ENCODE measurements around the gene SPATA13.

Gene SPATA13

GRCh38 chr13:24142886-24143285, 17.6 kb upstream of the SPATA13 start:
- Mint-ChIP-seq H3K4me3 (no peak overlapping the region), H3K9me3 (no peaks in the 10 kb centered on the region), H3K27me3 (ENCODE audit: low read depth, poor library complexity) (peaks cover 11% of the 10 kb centered on the region), H3K4me1 (peaks cover 25% of the 10 kb centered on the region), H3K27ac (peak overlapping the region; percentile 6), H3K36me3 (ENCODE audit: low read depth) (no peaks in the 10 kb centered on the region)
- TF ChIP-seq CTCF (IDR thresholded peaks at IDR 0.05) = no peak
- no peak for DNase-seq

DNA sequence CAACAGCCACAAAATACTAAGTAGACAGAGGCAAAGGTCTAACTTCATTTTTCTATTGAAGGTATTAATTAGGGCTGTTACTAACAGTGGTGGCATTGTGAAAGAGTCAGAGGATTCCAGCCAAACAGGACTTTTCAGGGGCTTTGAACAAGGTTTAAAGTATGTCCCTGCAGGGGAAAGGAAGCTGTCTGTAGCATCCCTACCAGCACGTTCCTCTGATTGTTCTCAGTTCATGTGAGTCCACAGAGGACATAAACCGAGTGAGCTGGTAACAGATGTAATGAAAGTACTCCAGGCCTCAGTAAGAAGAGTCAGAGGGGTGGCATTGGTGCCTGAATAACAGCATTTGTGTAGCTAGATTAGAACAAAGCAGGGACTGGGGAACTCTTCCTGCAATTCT, 15.3 kb upstream of the SPATA13 start:
- no peaks in the 10 kb centered on the region for H3K9me3 Mint-ChIP-seq
- TF ChIP-seq CTCF (IDR thresholded peaks at IDR 0.05) = no peak
- H3K4me1 Mint-ChIP-seq = peaks cover 36% of the 10 kb centered on the region
- H3K27me3 Mint-ChIP-seq (ENCODE audit: low read depth, poor library complexity) = peaks cover 18% of the 10 kb centered on the region
- DNase-seq = no peak
- no peak overlapping the region for H3K27ac Mint-ChIP-seq
- no peak overlapping the region for H3K4me3 Mint-ChIP-seq
- no peaks in the 10 kb centered on the region for H3K36me3 Mint-ChIP-seq (ENCODE audit: low read depth)

- Mint-ChIP-seq H3K27ac (no peak overlapping the region), H3K27me3 (ENCODE audit: low read depth, poor library complexity) (peaks cover 18% of the 10 kb centered on the region), H3K36me3 (ENCODE audit: low read depth) (no peaks in the 10 kb centered on the region), H3K4me1 (peaks cover 36% of the 10 kb centered on the region), H3K9me3 (no peaks in the 10 kb centered on the region), H3K4me3 (no peak overlapping the region)
- no peak for DNase-seq
- no peak for TF ChIP-seq CTCF (IDR thresholded peaks at IDR 0.05)
These were observed 14.8 kb upstream of the SPATA13 start for GRCh38 chr13:24145674-24146073.

GRCh38 chr13:24146961-24147569, 13.5 kb upstream of the SPATA13 start:
- Mint-ChIP-seq H3K9me3 (no peaks in the 10 kb centered on the region), H3K27ac (peak overlapping the region; percentile 14), H3K4me1 (peaks cover 26% of the 10 kb centered on the region), H3K36me3 (ENCODE audit: low read depth) (no peaks in the 10 kb centered on the region), H3K4me3 (no peak overlapping the region), H3K27me3 (ENCODE audit: low read depth, poor library complexity) (peaks cover 21% of the 10 kb centered on the region)
- TF ChIP-seq CTCF (IDR thresholded peaks at IDR 0.05) = no peak
- DNase-seq = no peak

GRCh38 chr13:24147570-24147963, 13.0 kb upstream of the SPATA13 start:
- DNase-seq = no peak
- Mint-ChIP-seq H3K27me3 (ENCODE audit: low read depth, poor library complexity) (peaks cover 20% of the 10 kb centered on the region), H3K4me3 (no peak overlapping the region), H3K36me3 (ENCODE audit: low read depth) (no peaks in the 10 kb centered on the region), H3K27ac (no peak overlapping the region), H3K9me3 (no peaks in the 10 kb centered on the region), H3K4me1 (peaks cover 22% of the 10 kb centered on the region)
- no peak for TF ChIP-seq CTCF (IDR thresholded peaks at IDR 0.05)

All from nephron progenitor cell (in vitro differentiated cells).